ENCODE results near the gene MOAP1.
"Not testable (repeated sequence)": the region's sequence is repeated elsewhere in the genome, so short reads cannot be mapped to it uniquely, and the experiment has no call there.

Gene MOAP1

DNA sequence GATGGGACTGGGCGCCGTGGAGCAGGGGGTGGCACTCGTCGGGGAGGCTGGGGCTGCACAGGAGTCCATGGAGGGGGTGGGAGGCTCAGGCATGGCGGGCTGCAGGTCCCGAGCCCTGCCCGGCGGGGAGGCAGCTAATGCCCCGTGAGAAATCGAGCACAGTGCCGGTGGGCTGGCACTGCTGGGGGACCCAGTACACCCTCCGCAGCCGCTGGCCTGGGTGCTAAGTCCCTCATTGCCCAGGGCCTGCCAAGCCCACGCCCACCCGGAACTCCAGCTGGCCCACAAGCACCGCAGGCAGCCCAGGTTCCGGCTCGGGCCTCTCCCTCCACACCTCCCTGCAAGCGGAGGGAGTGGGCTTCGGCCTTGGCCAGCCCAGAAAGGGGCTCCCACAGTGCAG, 14.6 kb downstream of the MOAP1 start:
- H3K9me3 Mint-ChIP-seq; H3K27ac Mint-ChIP-seq; DNase-seq; ATAC-seq (replicated peaks); H3K4me3 Mint-ChIP-seq; H3K4me1 Mint-ChIP-seq (ENCODE audit: low read depth in 2 of 2); H3K36me3 Mint-ChIP-seq (ENCODE audit: insufficient read depth): not testable (repeated sequence)
- H3K27me3 Mint-ChIP-seq, result peaks cover 6 to 13% of the 10 kb centered on the region in 2 donors

DNA sequence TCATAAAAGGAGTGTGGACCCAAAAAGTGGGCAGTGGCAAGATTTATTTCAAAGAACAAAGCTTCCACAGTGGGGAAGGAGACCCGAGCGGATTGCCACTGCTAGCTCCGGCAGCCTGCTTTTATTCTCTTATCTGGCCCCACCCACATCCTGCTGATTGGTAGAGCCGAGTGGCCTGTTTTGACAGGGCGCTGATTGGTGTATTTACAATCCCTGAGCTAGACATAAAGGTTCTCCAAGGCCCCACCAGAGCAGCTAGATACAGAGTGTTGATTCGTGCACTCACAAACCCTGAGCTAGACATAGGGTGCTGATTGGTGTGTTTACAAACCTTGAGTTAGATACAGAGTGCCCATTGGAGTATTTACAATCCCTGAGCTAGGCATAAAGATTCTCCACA, 15.1 kb downstream of the MOAP1 start:
- H3K27ac Mint-ChIP-seq; H3K9me3 Mint-ChIP-seq; H3K36me3 Mint-ChIP-seq (ENCODE audit: insufficient read depth); H3K4me1 Mint-ChIP-seq (ENCODE audit: low read depth in 2 of 2); ATAC-seq (replicated peaks); DNase-seq; H3K4me3 Mint-ChIP-seq: not testable (repeated sequence)
- H3K27me3 Mint-ChIP-seq, result peaks cover 6 to 13% of the 10 kb centered on the region in 2 donors

DNA sequence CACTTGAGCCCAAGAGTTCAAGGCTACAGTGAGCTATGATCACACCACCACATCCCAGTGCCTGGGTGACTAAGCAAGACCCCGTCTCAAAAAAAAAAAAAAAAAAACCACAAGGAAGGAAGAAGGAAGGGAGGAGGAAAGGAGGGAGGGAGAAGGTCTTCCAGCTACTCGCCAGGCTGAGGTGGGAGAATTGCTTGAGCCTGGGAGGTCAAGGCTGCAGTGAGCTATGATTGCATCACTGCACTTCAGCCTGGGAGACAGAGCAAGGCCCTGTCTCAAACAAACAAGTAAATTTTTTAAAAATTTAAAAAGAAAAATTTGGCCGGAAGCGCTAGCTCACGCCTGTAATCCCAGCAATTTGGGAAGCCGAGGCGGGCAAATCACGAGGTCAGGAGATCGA, 16.1 kb downstream of the MOAP1 start:
- H3K27me3 Mint-ChIP-seq, H3K27ac Mint-ChIP-seq, H3K4me3 Mint-ChIP-seq: not testable (repeated sequence)

DNA sequence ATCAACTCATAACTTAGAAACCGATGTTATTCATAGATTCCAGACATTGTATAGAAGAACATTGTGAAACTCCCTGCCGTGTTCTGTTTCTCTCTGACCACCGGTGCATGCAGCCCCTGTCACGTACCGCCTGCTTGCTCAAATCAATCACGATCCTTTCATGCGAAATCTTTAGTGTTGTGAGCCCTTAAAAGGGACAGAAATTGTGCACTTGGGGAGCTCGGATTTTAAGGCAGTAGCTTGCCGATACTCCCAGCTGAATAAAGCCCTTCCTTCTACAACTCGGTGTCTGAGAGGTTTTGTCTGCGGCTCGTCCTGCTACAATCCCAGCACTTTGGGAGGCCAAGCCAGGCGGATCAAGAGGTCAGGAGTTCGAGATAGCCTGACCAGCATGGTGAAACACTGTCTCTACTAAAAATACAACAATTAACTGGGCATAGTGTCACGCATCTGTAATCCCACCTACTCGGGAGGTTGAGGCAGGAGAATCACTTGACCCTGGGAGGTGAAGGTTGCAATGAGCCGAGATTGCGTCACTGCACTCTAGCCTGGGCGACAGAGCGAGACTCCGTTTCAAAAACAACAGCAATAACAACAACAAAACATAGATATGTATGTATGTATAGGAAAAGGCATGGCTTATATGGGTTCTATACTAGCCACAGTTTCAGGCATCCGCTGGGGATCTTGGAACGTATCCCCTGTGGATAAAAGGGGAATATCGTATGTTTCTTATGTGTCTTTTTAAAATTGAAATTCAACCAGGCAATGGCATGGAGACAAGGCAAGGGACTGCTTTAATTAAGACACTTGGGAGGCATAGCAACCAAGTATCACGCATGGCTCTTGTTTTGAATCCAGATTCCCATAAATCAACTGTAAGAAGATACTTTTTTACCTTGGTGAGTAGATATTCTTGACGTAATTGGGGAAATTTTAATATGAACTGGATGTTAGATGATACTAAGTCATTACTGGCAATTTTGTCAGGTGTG, 19.1 kb downstream of the MOAP1 start:
- not testable (repeated sequence) for ATAC-seq (replicated peaks); H3K4me3 Mint-ChIP-seq; H3K27me3 Mint-ChIP-seq; H3K36me3 Mint-ChIP-seq (ENCODE audit: insufficient read depth); H3K4me1 Mint-ChIP-seq (ENCODE audit: low read depth in 2 of 2); H3K9me3 Mint-ChIP-seq; DNase-seq
- peak overlapping the region in 1 of 2 donors; percentile 51 for H3K27ac Mint-ChIP-seq

More for the DNA sequence above, 16.1 kb downstream of the MOAP1 start:
- not testable (repeated sequence) for H3K4me1 Mint-ChIP-seq (ENCODE audit: low read depth in 2 of 2); ATAC-seq (replicated peaks); H3K36me3 Mint-ChIP-seq (ENCODE audit: insufficient read depth); DNase-seq; H3K9me3 Mint-ChIP-seq

DNA sequence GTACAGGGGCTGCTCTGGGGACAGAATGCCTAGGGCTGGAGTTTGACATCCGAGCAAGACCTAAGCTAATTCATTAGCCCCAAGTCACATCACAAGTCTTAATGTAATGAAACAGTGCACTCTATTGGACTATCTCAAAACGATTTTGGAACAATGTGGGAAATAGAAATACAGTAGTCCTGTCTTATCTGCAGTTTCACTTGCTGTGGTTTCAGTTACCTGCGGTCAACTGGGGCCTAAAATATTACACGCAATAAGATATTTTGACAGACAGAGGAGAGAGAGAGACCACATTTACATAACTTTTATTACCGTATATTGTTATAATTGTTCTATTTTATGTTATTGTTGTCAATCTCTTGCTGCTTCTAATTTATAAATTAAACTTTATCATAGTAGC, 21.1 kb downstream of the MOAP1 start:
- Mint-ChIP-seq H3K4me1 (ENCODE audit: low read depth in 2 of 2) (no peaks in the 10 kb centered on the region), H3K4me3 (no peak overlapping the region), H3K36me3 (ENCODE audit: insufficient read depth) (no peaks in the 10 kb centered on the region), H3K9me3 (no peaks in the 10 kb centered on the region), H3K27me3 (no peaks in the 10 kb centered on the region), H3K27ac (no peak overlapping the region)
- DNase-seq, result no peak
- no peak for ATAC-seq (replicated peaks)

DNA sequence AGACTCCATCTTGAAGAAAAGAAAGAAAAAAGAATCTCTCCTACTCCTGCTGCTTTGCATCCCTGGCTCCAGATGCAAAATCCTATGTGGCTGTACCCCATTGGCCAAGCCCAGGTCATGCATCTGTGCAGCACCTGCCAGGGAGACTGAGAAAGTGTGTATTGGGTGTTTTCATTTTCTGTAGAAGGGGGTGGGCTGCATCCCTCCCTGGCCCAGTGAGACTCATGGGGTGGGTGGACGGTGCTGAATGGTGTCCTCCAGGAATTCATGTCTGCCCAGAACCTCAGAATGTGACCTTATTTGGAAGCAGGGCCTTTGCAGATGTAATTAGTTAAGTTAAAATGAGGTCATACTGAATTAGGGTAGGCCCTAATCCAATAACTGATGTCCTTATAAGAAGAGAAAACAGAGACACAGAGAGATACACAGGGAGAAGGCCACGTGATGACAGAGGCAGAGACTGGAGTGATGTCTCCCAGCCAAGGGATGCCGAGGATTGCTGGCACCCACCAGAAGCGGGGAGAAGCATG, 23.2 kb downstream of the MOAP1 start:
- no peak overlapping the region for H3K4me3 Mint-ChIP-seq
- no peak overlapping the region for H3K27ac Mint-ChIP-seq
- no peaks in the 10 kb centered on the region for H3K36me3 Mint-ChIP-seq (ENCODE audit: insufficient read depth)
- no peaks in the 10 kb centered on the region for H3K9me3 Mint-ChIP-seq
- H3K4me1 Mint-ChIP-seq (ENCODE audit: low read depth in 2 of 2), result no peaks in the 10 kb centered on the region
- no peaks in the 10 kb centered on the region for H3K27me3 Mint-ChIP-seq
- DNase-seq (no peak), ATAC-seq (replicated peaks) (no peak)

DNA sequence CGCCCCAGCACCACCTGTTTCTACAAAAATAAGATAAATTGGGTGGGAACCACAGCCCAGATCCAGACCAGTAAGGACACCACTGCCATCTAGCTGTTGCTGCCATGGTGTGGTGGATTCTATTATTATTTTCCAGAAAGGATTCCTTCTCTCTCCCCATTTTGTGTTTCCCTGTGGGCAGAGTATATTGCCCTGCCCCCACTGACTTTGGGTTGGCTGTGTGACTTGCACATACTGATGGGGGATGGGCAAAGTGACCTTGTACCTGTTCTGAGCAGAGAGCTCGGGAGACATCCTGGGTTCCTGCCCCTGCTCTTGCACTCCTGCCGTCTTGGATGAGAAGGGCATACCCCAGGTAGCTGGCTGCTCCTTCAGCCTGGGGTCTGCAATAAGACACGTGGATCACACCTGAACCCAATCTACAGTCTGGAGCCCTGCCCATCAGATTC, 24.3 kb downstream of the MOAP1 start:
- H3K9me3 Mint-ChIP-seq, result no peaks in the 10 kb centered on the region
- no peaks in the 10 kb centered on the region for H3K36me3 Mint-ChIP-seq (ENCODE audit: insufficient read depth)
- no peaks in the 10 kb centered on the region for H3K4me1 Mint-ChIP-seq (ENCODE audit: low read depth in 2 of 2)
- no peak overlapping the region for H3K4me3 Mint-ChIP-seq
- no peaks in the 10 kb centered on the region for H3K27me3 Mint-ChIP-seq
- H3K27ac Mint-ChIP-seq, result no peak overlapping the region
- no peak for DNase-seq
- no peak for ATAC-seq (replicated peaks)

DNA sequence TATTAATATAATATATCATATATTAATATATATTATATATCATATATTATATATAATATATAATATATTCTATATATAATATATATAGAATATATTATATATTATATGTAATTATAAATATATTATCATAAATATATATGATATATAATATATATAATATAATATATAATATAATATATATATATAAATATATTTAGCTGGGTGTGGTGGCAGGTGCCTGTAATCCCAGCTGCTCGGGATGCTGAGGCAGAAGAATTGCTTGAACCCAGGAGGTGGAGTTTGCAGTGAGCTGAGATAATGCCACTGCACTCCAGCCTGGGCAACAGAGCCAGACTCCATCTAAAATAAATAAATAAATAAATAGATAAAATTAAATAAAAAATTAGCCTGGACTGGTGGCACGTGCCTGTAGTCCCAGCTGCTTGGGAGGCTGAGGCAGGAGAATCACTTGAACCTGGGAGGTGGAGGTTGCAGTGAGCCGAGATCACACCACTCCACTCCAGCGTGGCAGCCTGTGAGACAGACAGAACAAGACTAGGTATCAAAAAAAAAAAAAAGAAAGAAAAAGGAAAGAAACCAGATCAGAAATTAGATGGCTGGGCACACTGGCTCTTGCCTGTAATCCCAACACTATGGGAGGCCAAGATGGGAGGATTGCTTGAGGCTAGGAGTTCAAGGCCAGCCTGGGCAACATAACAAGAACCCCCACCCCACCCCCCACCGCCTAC, 24.9 kb downstream of the MOAP1 start:
- not testable (repeated sequence) for ATAC-seq (replicated peaks); H3K36me3 Mint-ChIP-seq (ENCODE audit: insufficient read depth); DNase-seq; H3K27ac Mint-ChIP-seq; H3K27me3 Mint-ChIP-seq; H3K4me3 Mint-ChIP-seq; H3K9me3 Mint-ChIP-seq; H3K4me1 Mint-ChIP-seq (ENCODE audit: low read depth in 2 of 2)

DNA sequence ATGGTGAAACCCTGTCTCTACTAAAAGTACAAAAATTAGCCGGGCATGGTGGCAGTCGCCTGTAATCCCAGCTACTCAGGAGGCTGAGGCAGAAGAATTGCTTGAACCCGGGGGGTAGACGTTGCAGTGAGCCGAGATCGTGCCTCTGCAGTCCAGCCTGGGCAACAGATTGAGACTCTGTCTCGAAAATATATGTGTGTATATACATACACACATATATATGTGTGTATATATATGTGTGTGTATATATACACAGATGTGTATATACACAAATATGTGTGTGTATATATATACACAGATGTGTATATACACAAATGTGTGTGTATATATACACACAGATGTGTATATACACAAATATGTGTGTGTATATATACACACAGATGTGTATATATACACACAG, 26.3 kb downstream of the MOAP1 start:
- H3K27ac Mint-ChIP-seq; H3K4me3 Mint-ChIP-seq; ATAC-seq (replicated peaks); H3K36me3 Mint-ChIP-seq (ENCODE audit: insufficient read depth); DNase-seq; H3K27me3 Mint-ChIP-seq; H3K9me3 Mint-ChIP-seq; H3K4me1 Mint-ChIP-seq (ENCODE audit: low read depth in 2 of 2): not testable (repeated sequence)

DNA sequence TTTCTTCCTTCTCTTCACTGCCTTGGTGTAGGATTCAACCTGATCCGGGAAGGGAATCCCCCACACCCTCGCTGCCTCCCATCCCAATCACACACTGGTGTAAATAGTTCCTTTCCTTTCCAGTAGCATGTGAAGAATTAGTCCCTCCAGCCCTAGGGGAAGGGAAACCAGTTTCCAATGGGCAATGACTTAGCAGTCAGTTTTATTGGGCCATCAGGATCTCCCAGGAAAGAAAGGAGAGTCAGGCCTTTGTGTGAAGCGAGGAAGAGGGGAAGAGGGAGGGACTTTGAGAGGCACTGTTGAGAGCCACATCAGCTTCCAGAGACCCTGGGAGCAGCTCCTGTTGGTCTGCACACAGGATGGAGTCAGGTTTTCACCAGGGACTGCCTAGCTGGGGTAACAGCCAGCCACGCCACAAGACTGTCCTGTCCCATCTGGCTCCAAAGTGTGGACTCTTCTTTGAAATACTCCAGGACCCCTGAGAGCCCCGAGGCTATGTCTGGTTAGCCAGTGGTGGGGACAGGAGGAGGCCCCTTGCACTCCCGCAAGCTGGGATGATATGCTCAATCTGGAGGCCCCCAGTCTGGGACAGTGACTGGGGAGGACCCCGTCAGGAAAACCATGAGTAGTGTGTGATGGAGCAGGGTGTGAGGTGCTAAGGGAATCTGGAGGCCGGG, 27.9 kb downstream of the MOAP1 start:
- H3K4me3 Mint-ChIP-seq, result no peak overlapping the region
- no peaks in the 10 kb centered on the region for H3K27me3 Mint-ChIP-seq

DNA sequence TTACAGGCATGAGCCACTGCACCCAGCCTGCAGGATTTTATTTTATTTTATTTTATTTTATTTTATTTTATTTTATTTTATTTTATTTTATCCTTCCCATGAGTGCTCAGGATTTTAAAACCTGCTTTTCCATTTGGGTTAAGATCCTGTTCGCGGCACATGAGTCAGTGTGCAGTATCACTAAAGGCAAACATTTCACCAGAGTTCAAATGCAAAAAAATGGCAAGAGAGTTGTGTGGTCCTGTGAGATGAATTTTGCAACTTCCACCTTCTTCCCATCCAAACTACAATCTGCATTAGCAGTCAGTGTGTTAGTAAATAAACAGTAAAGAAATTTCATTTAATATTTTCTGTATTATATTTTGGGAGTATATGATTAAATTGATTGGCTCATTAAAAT, 29.0 kb downstream of the MOAP1 start:
- Mint-ChIP-seq H3K4me3 (no peak overlapping the region), H3K4me1 (ENCODE audit: low read depth in 2 of 2) (peaks cover 0 to 1% of the 10 kb centered on the region in 2 donors), H3K9me3 (no peaks in the 10 kb centered on the region), H3K27me3 (no peaks in the 10 kb centered on the region), H3K27ac (no peak overlapping the region), H3K36me3 (ENCODE audit: insufficient read depth) (no peaks in the 10 kb centered on the region)
- ATAC-seq (replicated peaks), result no peak
- no peak for DNase-seq

More for the DNA sequence above, 27.9 kb downstream of the MOAP1 start:
- ATAC-seq (replicated peaks) (no peak), DNase-seq (no peak)
- Mint-ChIP-seq H3K27ac (no peak overlapping the region), H3K9me3 (no peaks in the 10 kb centered on the region), H3K4me1 (ENCODE audit: low read depth in 2 of 2) (no peaks in the 10 kb centered on the region), H3K36me3 (ENCODE audit: insufficient read depth) (no peaks in the 10 kb centered on the region)

DNA sequence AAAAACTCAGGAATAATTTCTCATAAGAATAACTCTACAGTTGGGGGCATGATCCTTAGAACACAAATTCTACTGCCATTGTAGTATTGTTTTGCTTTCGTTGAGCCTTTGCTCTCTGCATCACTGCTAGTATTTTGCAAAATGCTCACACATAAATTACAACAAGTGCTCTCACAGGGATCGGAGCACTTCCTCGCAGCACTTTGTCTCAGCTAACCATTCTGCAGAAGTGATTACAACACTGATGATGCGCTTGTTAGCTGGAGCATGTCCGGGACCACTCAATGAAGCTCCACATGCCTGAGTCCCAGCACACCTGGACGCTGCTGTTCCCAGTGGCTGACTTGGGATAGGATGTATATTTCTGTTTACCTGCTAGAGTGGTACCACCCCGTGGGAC, 31.6 kb downstream of the MOAP1 start:
- Mint-ChIP-seq H3K9me3 (no peaks in the 10 kb centered on the region), H3K36me3 (ENCODE audit: insufficient read depth) (peaks cover 3% of the 10 kb centered on the region), H3K4me3 (no peak overlapping the region), H3K27ac (no peak overlapping the region), H3K27me3 (no peaks in the 10 kb centered on the region), H3K4me1 (ENCODE audit: low read depth in 2 of 2) (peaks cover 0 to 1% of the 10 kb centered on the region in 2 donors)
- DNase-seq (no peak), ATAC-seq (replicated peaks) (no peak)

Measured in effector memory CD8-positive, alpha-beta T cell (primary cell).